ENCODE measurements around the gene ZNF385C. TPM values are rescaled to one million over a fixed set of nuclear protein-coding genes. Genes with fewer than 3 reads are reported as not detected.

The ZNF385C gene
- polyA plus RNA-seq, 4 donors: 0.31 to 2.3 TPM; not detected in 2

DNA sequence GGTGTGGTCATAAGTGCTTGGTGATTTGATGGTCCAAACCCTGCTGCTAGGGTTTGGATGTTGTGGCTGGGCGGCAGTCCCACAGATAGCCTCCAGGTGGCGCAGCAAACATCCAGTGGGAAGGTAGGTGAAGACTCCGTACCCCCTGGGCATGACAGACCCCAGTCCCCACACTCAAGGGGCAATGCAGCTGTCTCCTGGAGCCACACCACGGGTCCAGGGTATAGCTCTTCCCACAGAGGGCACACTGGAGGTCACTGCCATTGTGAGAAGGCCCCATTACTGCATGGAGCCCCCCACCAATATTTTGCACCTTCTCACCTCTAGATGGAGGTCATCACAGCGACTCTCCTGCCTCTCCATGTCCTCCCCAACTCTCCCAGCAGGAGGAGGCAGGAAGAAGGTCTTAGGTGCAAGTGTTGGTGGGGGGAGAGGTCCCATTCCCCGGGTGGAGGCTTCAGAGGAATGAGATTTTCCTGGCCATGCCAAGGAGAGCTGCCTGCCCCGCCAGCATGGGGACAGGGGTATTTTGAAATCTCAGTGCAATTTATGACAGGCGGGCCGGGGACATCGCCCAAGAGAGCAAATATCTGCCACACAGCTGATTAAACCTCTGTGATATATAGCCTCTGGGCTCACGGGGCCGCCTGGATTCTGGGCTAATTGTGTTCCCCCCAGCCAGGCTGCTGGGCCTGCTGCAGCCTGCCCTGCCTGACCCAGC, 30.7 kb downstream of the ZNF385C start:
- Histone ChIP-seq H3K27ac (ENCODE audit: low read depth in 1 of 3, low read length in 2 of 3) (no peak overlapping the region), H3K4me3 (ENCODE audit: low read depth in 1 of 3, low read length in 3 of 3) (no peak overlapping the region), H3K27me3 (ENCODE audit: control insufficient read depth in 3 of 3, insufficient read depth in 3 of 3, low read length in 3 of 3) (peaks cover 2 to 27% (median 5%) of the 10 kb centered on the region in 3 donors), H3K36me3 (ENCODE audit: control insufficient read depth in 3 of 3, insufficient read depth in 2 of 3, low read depth in 1 of 3, low read length in 3 of 3) (no peaks in the 10 kb centered on the region), H3K9me3 (ENCODE audit: control insufficient read depth in 2 of 2, insufficient read depth in 1 of 2, low read depth in 1 of 2, low read length in 1 of 2) (no peaks in the 10 kb centered on the region), H3K4me1 (ENCODE audit: control insufficient read depth in 3 of 3, insufficient read depth in 2 of 3, low read depth in 1 of 3, low read length in 2 of 3) (peaks cover 0 to 12% (median 0%) of the 10 kb centered on the region in 3 donors)
- no peak for FAIRE-seq
- peak; percentile 58 to 79 for DNase-seq
- 5 to 28% (median 6%) methylated on average over 12 of the region's 12 CpGs for WGBS, 3 donors

DNA sequence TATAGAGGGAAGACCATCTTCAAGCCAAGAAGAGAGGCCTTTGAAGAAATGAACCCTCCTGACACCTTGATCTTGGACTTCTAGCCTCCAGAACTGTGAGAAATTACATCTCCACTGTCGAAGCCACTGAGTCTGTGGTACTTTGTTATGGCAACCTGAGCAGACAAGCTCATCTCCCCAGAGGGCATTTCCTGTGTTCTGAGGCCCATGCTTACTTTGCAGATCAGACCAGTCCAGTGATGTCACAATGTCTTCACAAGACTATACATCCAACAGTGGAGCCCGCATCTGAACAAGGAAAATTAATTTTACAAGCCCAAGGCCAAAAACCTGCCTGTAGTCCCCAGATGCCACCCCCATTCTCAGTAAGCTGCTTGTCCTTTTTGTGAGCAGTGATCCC, 33.1 kb downstream of the ZNF385C start:
- H3K27me3 ChIP-seq (ENCODE audit: control insufficient read depth in 3 of 3, insufficient read depth in 3 of 3, low read length in 3 of 3): peaks cover 0 to 7% (median 0%) of the 10 kb centered on the region in 3 donors
- 59 to 74% (median 65%) methylated on average over 2 of the region's 2 CpGs for WGBS, 3 donors
- FAIRE-seq: no peak
- peaks cover 0 to 11% (median 0%) of the 10 kb centered on the region in 3 donors for H3K4me1 ChIP-seq (ENCODE audit: control insufficient read depth in 3 of 3, insufficient read depth in 2 of 3, low read depth in 1 of 3, low read length in 2 of 3)
- H3K9me3 ChIP-seq (ENCODE audit: control insufficient read depth in 2 of 2, insufficient read depth in 1 of 2, low read depth in 1 of 2, low read length in 1 of 2): no peaks in the 10 kb centered on the region
- no peaks in the 10 kb centered on the region for H3K36me3 ChIP-seq (ENCODE audit: control insufficient read depth in 3 of 3, insufficient read depth in 2 of 3, low read depth in 1 of 3, low read length in 3 of 3)
- H3K4me3 ChIP-seq (ENCODE audit: low read depth in 1 of 3, low read length in 3 of 3): no peak overlapping the region
- no peak for DNase-seq
- no peak overlapping the region for H3K27ac ChIP-seq (ENCODE audit: low read depth in 1 of 3, low read length in 2 of 3)

DNA sequence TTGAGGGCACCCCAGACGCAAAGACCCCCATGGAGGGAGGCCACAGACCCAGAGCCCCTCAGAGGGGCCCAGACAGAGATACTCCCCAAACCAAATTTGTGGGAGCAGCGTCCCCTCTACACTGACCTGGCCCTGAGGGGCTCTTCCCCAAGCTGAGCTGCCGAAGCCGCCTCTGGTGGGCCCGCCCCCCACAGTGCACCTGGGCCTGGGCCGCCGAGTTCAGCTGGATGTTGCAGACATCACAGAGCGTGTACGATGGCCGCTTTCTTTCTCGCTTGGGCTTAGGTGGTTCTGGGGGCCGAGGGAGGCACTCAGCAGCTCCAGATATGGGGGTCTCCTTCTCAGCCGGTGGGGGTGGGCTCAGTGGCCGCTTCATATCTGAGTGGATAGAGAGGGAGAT, 35.6 kb downstream of the ZNF385C start:
- FAIRE-seq (no peak), DNase-seq (no peak)
- Histone ChIP-seq H3K36me3 (ENCODE audit: control insufficient read depth in 3 of 3, insufficient read depth in 2 of 3, low read depth in 1 of 3, low read length in 3 of 3) (no peaks in the 10 kb centered on the region), H3K27me3 (ENCODE audit: control insufficient read depth in 3 of 3, insufficient read depth in 3 of 3, low read length in 3 of 3) (peaks cover 0 to 11% (median 0%) of the 10 kb centered on the region in 3 donors), H3K27ac (ENCODE audit: low read depth in 1 of 3, low read length in 2 of 3) (no peak overlapping the region), H3K4me1 (ENCODE audit: control insufficient read depth in 3 of 3, insufficient read depth in 2 of 3, low read depth in 1 of 3, low read length in 2 of 3) (peaks cover 0 to 4% (median 0%) of the 10 kb centered on the region in 3 donors), H3K4me3 (ENCODE audit: low read depth in 1 of 3, low read length in 3 of 3) (no peak overlapping the region), H3K9me3 (ENCODE audit: control insufficient read depth in 2 of 2, insufficient read depth in 1 of 2, low read depth in 1 of 2, low read length in 1 of 2) (no peaks in the 10 kb centered on the region)
- WGBS, 3 donors: 87 to 92% (median 89%) methylated on average over 14 of the region's 14 CpGs

DNA sequence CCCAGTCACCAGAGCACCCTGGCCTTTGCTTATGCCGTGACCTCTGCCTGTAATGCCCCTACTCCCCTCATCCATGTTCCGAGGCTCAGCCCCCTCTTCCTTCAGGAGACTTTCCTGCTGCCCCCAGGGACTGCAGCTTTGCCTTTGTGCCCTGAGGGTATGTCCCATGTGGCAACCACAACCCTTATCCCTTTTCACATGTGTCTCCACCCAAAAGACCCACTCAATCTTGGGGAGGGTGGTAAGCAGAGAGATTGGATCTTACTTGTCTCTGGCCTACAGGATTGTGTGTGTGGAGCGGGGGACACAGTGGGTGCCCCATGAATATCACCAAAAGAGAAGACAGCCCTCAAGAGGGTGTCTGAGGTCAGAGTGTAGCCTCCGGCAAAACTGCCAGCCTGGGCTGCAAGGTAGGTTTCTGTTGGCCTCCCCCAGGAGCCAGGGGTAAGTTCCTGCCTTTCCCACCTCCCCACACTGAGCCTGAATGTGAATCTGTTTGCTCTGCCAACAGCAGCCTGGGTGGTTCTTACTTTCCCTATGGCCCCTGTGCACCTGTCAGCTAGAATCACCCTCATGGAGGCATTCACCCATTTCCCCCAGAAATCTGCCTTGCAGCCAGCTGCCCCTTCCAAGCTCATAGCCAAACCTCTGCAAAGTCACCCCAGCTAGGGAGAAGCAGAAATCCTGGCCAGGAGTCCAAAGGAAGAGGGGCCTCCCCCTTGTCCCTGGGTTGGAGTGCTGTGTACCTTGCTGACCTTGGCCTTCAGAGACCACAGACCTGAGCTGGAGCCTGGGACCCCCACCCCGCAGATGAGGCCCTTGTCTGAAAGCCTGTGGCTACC, 36.4 kb downstream of the ZNF385C start:
- Histone ChIP-seq H3K4me3 (ENCODE audit: low read depth in 1 of 3, low read length in 3 of 3) (no peak overlapping the region), H3K4me1 (ENCODE audit: control insufficient read depth in 3 of 3, insufficient read depth in 2 of 3, low read depth in 1 of 3, low read length in 2 of 3) (no peaks in the 10 kb centered on the region), H3K27ac (ENCODE audit: low read depth in 1 of 3, low read length in 2 of 3) (no peak overlapping the region), H3K36me3 (ENCODE audit: control insufficient read depth in 3 of 3, insufficient read depth in 2 of 3, low read depth in 1 of 3, low read length in 3 of 3) (no peaks in the 10 kb centered on the region), H3K27me3 (ENCODE audit: control insufficient read depth in 3 of 3, insufficient read depth in 3 of 3, low read length in 3 of 3) (peaks cover 0 to 11% (median 3%) of the 10 kb centered on the region in 3 donors), H3K9me3 (ENCODE audit: control insufficient read depth in 2 of 2, insufficient read depth in 1 of 2, low read depth in 1 of 2, low read length in 1 of 2) (no peaks in the 10 kb centered on the region)
- 72 to 73% (median 73%) methylated on average over 5 of the region's 5 CpGs for WGBS, 3 donors
- DNase-seq (no peak), FAIRE-seq (no peak)

DNA sequence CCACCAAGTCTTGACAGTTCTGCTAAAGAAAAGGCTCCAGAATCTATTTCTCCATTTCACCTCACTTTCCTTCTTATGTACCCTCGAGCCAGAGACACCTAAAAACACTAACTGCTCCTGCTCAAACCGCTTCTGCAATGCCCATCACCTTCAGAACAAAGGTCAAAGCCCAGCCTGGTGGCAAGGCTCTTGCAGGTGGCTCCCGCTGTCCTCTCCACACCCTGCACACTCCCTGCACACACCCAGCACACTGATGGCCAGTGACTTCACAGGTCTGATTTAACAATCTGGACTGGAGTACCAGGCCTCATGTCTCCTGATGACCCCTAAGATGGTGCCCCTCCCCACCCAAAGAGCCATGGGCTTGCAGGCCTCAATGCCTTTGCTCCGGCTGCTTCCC, 38.0 kb downstream of the ZNF385C start:
- Histone ChIP-seq H3K27me3 (ENCODE audit: control insufficient read depth in 3 of 3, insufficient read depth in 3 of 3, low read length in 3 of 3) (peaks cover 0 to 21% (median 3%) of the 10 kb centered on the region in 3 donors), H3K27ac (ENCODE audit: low read depth in 1 of 3, low read length in 2 of 3) (no peak overlapping the region), H3K4me1 (ENCODE audit: control insufficient read depth in 3 of 3, insufficient read depth in 2 of 3, low read depth in 1 of 3, low read length in 2 of 3) (no peaks in the 10 kb centered on the region), H3K9me3 (ENCODE audit: control insufficient read depth in 2 of 2, insufficient read depth in 1 of 2, low read depth in 1 of 2, low read length in 1 of 2) (no peaks in the 10 kb centered on the region), H3K4me3 (ENCODE audit: low read depth in 1 of 3, low read length in 3 of 3) (no peak overlapping the region), H3K36me3 (ENCODE audit: control insufficient read depth in 3 of 3, insufficient read depth in 2 of 3, low read depth in 1 of 3, low read length in 3 of 3) (no peaks in the 10 kb centered on the region)
- no peak for FAIRE-seq
- peak in 1 of 2 donors; percentile 54 for DNase-seq
- 33 to 62% (median 50%) methylated on average over 4 of the region's 4 CpGs for WGBS, 3 donors

DNA sequence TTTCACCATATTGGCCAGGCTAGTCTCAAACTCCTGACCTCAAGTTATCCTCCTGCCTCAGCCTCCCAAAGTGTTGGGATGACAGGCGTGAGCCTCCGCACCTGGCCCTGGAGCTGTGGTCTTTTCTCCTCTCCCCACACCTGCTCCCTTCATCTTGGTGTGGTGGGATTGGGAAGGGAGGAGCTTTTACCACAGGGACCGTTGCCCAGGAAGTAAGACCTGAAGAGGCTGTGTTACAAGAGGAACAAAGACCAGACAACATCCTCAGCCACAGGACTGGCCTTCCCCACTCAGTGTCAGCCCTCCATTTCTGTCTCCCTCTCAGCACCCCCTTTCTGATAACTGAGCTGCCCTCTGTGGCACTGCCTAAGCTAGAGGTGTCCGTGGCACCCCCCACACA, 38.5 kb downstream of the ZNF385C start:
- Histone ChIP-seq H3K27ac (ENCODE audit: low read depth in 1 of 3, low read length in 2 of 3) (no peak overlapping the region), H3K9me3 (ENCODE audit: control insufficient read depth in 2 of 2, insufficient read depth in 1 of 2, low read depth in 1 of 2, low read length in 1 of 2) (no peaks in the 10 kb centered on the region), H3K36me3 (ENCODE audit: control insufficient read depth in 3 of 3, insufficient read depth in 2 of 3, low read depth in 1 of 3, low read length in 3 of 3) (no peaks in the 10 kb centered on the region), H3K27me3 (ENCODE audit: control insufficient read depth in 3 of 3, insufficient read depth in 3 of 3, low read length in 3 of 3) (peaks cover 0 to 25% (median 3%) of the 10 kb centered on the region in 3 donors), H3K4me3 (ENCODE audit: low read depth in 1 of 3, low read length in 3 of 3) (no peak overlapping the region), H3K4me1 (ENCODE audit: control insufficient read depth in 3 of 3, insufficient read depth in 2 of 3, low read depth in 1 of 3, low read length in 2 of 3) (no peaks in the 10 kb centered on the region)
- DNase-seq (no peak), FAIRE-seq (no peak)
- WGBS, 3 donors: 58 to 63% (median 59%) methylated on average over 4 of the region's 4 CpGs

DNA sequence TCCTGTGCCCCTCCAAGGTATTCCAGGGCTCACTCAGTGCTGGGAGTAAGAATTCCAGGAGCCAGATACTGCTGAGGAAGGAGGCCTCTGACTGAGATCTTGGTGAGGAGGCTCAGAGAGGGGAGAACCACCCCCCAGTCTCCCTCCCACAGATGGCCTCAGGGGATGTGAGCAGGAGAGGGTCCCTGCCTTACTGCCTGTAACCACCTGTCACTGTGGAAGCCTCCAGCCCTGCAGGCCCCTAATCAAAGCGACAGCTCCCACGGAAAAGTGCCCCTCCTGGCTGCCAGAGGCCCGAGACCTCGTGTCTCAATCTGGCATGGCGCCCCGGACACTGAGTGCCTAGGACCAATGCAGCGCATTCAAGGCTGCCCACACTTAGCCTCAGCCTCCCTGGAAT, 40.2 kb downstream of the ZNF385C start:
- FAIRE-seq (no peak), DNase-seq (no peak)
- Histone ChIP-seq H3K27me3 (ENCODE audit: control insufficient read depth in 3 of 3, insufficient read depth in 3 of 3, low read length in 3 of 3) (peaks cover 0 to 36% (median 12%) of the 10 kb centered on the region in 3 donors), H3K9me3 (ENCODE audit: control insufficient read depth in 2 of 2, insufficient read depth in 1 of 2, low read depth in 1 of 2, low read length in 1 of 2) (no peaks in the 10 kb centered on the region), H3K27ac (ENCODE audit: low read depth in 1 of 3, low read length in 2 of 3) (no peak overlapping the region), H3K4me3 (ENCODE audit: low read depth in 1 of 3, low read length in 3 of 3) (no peak overlapping the region), H3K4me1 (ENCODE audit: control insufficient read depth in 3 of 3, insufficient read depth in 2 of 3, low read depth in 1 of 3, low read length in 2 of 3) (no peaks in the 10 kb centered on the region), H3K36me3 (ENCODE audit: control insufficient read depth in 3 of 3, insufficient read depth in 2 of 3, low read depth in 1 of 3, low read length in 3 of 3) (no peaks in the 10 kb centered on the region)
- WGBS, 3 donors: 66 to 83% (median 74%) methylated on average over 5 to 7 of the region's 7 CpGs

DNA sequence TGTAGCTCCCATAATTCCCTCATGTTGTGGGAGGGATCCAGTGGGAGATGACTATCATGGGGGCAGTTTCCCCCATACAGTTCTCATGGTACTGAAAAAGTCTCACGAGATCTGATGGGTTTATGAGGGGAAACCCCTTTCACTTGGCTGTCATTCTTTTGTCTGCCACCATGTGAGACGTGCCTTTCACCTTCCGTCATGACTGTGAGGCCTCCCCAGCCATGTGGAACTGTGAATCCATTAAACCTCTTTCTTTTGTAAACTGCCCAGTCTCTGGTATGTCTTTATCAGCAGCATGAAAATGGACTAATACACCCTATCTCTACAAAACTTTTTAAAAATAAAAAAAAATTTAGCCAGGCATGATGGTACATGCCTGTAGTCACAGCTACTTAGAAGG, 41.6 kb downstream of the ZNF385C start:
- whole genome bisulfite sequencing, 3 donors: 60 to 83% (median 67%) methylated on average over 3 of the region's 3 CpGs
- Histone ChIP-seq H3K27ac (ENCODE audit: low read depth in 1 of 3, low read length in 2 of 3) (no peak overlapping the region), H3K4me1 (ENCODE audit: control insufficient read depth in 3 of 3, insufficient read depth in 2 of 3, low read depth in 1 of 3, low read length in 2 of 3) (no peaks in the 10 kb centered on the region), H3K9me3 (ENCODE audit: control insufficient read depth in 2 of 2, insufficient read depth in 1 of 2, low read depth in 1 of 2, low read length in 1 of 2) (no peaks in the 10 kb centered on the region), H3K36me3 (ENCODE audit: control insufficient read depth in 3 of 3, insufficient read depth in 2 of 3, low read depth in 1 of 3, low read length in 3 of 3) (no peaks in the 10 kb centered on the region), H3K4me3 (ENCODE audit: low read depth in 1 of 3, low read length in 3 of 3) (no peak overlapping the region), H3K27me3 (ENCODE audit: control insufficient read depth in 3 of 3, insufficient read depth in 3 of 3, low read length in 3 of 3) (peaks cover 0 to 44% (median 12%) of the 10 kb centered on the region in 3 donors)
- DNase-seq (no peak), FAIRE-seq (no peak)
